Brain microvascular endothelial cell (primary cell): Measurements from ENCODE around the gene PLPP3.

Experiments
- DNase-seq: peaks from one replicate; pipeline ENCODE4 v3.0.0-alpha.2; 2020
- H3K27ac ChIP-seq: fragments of 250-450 bp; sonication (Bioruptor Pico); 2 replicates; pipeline ENCODE4 v1.5.1; 2020; ENCODE audit warnings: mild to moderate bottlenecking, moderate library complexity
- H3K27me3 ChIP-seq: fragments of 250-450 bp; sonication (Bioruptor Pico); replicated peaks from 2 replicates; pipeline ENCODE4 v1.5.1; 2020; ENCODE audit warnings: mild to moderate bottlenecking
- H3K36me3 ChIP-seq: fragments of 250-450 bp; sonication (Bioruptor Pico); replicated peaks from 2 replicates; pipeline ENCODE4 v1.5.1; 2020; ENCODE audit warnings: mild to moderate bottlenecking
- H3K4me3 ChIP-seq: 2 replicates; pipeline ENCODE4 v1.5.1; 2011; ENCODE audit warnings: low read depth, mild to moderate bottlenecking, control low read depth, low read length, moderate library complexity
- in situ Hi-C: cut with HindIII; loops from 2 replicates; pipeline ENCODE4 v1.10.0; 2017; ENCODE audit warnings: low sequenced_read_pairs, low pct_ligation_motif_present
- TF ChIP-seq, protein P1 (sequence below): IDR thresholded peaks from 2 replicates; pipeline ENCODE4 v1.5.1; 2011; ENCODE audit warnings: low read depth, mild to moderate bottlenecking, moderate library complexity, low read length, control low read depth, inconsistent platforms; ENCODE audit errors: missing control alignments

Gene PLPP3

GRCh38 chr1:56489695-56490094 is 89.7 kb downstream of the PLPP3 start:
- Histone ChIP-seq H3K4me3 (no peak overlapping the region), H3K36me3 (no peaks in the 10 kb centered on the region), H3K27ac (no peak overlapping the region), H3K27me3 (no peaks in the 10 kb centered on the region)
- DNase-seq = no peak
- in situ Hi-C loops = no loop called here
- TF ChIP-seq, protein P1, sequence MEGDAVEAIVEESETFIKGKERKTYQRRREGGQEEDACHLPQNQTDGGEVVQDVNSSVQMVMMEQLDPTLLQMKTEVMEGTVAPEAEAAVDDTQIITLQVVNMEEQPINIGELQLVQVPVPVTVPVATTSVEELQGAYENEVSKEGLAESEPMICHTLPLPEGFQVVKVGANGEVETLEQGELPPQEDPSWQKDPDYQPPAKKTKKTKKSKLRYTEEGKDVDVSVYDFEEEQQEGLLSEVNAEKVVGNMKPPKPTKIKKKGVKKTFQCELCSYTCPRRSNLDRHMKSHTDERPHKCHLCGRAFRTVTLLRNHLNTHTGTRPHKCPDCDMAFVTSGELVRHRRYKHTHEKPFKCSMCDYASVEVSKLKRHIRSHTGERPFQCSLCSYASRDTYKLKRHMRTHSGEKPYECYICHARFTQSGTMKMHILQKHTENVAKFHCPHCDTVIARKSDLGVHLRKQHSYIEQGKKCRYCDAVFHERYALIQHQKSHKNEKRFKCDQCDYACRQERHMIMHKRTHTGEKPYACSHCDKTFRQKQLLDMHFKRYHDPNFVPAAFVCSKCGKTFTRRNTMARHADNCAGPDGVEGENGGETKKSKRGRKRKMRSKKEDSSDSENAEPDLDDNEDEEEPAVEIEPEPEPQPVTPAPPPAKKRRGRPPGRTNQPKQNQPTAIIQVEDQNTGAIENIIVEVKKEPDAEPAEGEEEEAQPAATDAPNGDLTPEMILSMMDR = no peak

GRCh38 chr1:56484695-56485094 is 94.7 kb downstream of the PLPP3 start:
- TF ChIP-seq, protein P1 = no peak
- in situ Hi-C loops = no loop called here
- no peaks in the 10 kb centered on the region for H3K36me3 ChIP-seq
- DNase-seq = no peak
- H3K27me3 ChIP-seq = no peaks in the 10 kb centered on the region
- H3K27ac ChIP-seq = no peak overlapping the region
- no peak overlapping the region for H3K4me3 ChIP-seq

DNA sequence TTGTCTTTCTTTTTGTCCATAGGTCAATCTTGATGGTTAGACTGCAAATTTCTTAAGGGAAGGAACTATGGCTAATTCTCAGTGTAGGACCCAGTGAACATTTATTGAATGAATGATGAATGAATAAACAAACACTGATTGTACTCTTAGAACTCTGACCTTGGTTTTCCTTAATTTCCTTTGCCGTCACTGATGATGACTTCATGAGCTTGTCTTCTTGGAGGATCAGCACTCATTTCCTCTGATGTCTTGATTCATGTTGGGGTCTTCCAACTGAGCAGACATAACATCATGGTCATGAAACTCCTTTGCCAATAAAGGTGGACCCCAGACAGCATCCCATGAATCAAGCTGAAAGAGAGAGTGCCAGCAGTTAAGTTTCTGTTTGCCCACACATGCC is 96.3 kb downstream of the PLPP3 start:
- Histone ChIP-seq H3K36me3 (no peaks in the 10 kb centered on the region), H3K4me3 (no peak overlapping the region), H3K27me3 (no peaks in the 10 kb centered on the region), H3K27ac (no peak overlapping the region)
- TF ChIP-seq, protein P1 = no peak
- in situ Hi-C loops = no loop called here
- no peak for DNase-seq

GRCh38 chr1:56482486-56482885 is 96.9 kb downstream of the PLPP3 start:
- Histone ChIP-seq H3K27me3 (no peaks in the 10 kb centered on the region), H3K36me3 (no peaks in the 10 kb centered on the region), H3K27ac (no peak overlapping the region), H3K4me3 (no peak overlapping the region)
- DNase-seq = no peak
- in situ Hi-C loops = no loop called here
- TF ChIP-seq, protein P1 = no peak

GRCh38 chr1:56481140-56481694 is 98.1 kb downstream of the PLPP3 start:
- Histone ChIP-seq H3K36me3 (no peaks in the 10 kb centered on the region), H3K27me3 (no peaks in the 10 kb centered on the region), H3K27ac (no peak overlapping the region), H3K4me3 (no peak overlapping the region)
- DNase-seq = no peak
- TF ChIP-seq, protein P1 = no peak
- in situ Hi-C loops = no loop called here

DNA sequence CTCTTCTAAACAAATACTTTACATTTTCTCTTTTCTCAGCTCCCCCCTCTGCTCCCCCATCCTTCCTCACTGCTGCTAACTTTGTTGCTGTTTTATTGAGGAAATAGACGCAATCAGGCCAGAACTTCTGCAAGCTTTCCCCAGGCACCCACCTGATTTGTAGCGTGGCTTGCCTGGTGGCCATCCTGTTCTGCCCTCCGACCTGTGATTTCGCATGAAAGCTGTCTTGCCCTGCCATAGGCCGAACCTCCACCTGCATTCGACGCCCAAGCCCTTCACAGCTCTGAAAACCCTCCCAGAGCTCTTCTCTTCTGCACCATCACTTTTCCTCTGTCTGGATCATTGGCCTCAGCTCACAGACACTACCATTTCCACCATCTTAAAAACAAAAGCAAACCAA is 100.6 kb downstream of the PLPP3 start:
- Histone ChIP-seq H3K27ac (no peak overlapping the region), H3K36me3 (no peaks in the 10 kb centered on the region), H3K27me3 (no peaks in the 10 kb centered on the region), H3K4me3 (no peak overlapping the region)
- in situ Hi-C loops = no loop called here
- TF ChIP-seq, protein P1 = no peak
- no peak for DNase-seq
